Osteocyte (in vitro differentiated cells): ENCODE measurements around the gene PRKN. TPM values are rescaled to one million over a fixed set of nuclear protein-coding genes. Genes with fewer than 3 reads are reported as not detected.

Experiments
- DNase-seq: peaks from one replicate; pipeline ENCODE4 v3.0.0; 2021; ENCODE audit warnings: mixed read lengths; ENCODE audit not compliant: unreplicated experiment; ENCODE audit errors: extremely low spot score
- H3K27ac Mint-ChIP-seq: one replicate; pipeline ENCODE4 v1.8.0; 2021; ENCODE audit warnings: mild to moderate bottlenecking, mixed read lengths; ENCODE audit not compliant: unreplicated experiment
- H3K27me3 Mint-ChIP-seq: one replicate; pipeline ENCODE4 v1.8.0; 2021; ENCODE audit warnings: mixed read lengths; ENCODE audit not compliant: unreplicated experiment
- H3K36me3 Mint-ChIP-seq: one replicate; pipeline ENCODE4 v1.8.0; 2021; ENCODE audit warnings: mixed read lengths; ENCODE audit not compliant: unreplicated experiment
- H3K4me1 Mint-ChIP-seq: one replicate; pipeline ENCODE4 v1.8.0; 2021; ENCODE audit warnings: mixed read lengths; ENCODE audit not compliant: unreplicated experiment
- H3K4me3 Mint-ChIP-seq: one replicate; pipeline ENCODE4 v1.8.0; 2021; ENCODE audit warnings: mild to moderate bottlenecking, moderate library complexity, mixed read lengths; ENCODE audit not compliant: unreplicated experiment
- H3K9me3 Mint-ChIP-seq: one replicate; pipeline ENCODE4 v1.8.0; 2021; ENCODE audit warnings: mixed read lengths; ENCODE audit not compliant: unreplicated experiment
- CTCF ChIP-seq: fragments of 200-600 bp; sonication (generic); IDR thresholded peaks from 2 replicates; pipeline ENCODE4 v1.5.0; 2021; ENCODE audit warnings: antibody characterized with exemption, mild to moderate bottlenecking, moderate library complexity
- total RNA-seq: library from RNA; stranded (reverse); gene quantifications from 2 replicates; pipeline ENCODE4 v1.2.1, GENCODE V29; 2021

The PRKN gene
- total RNA-seq, 1 donor from 2014 or later: 13.4 TPM

GRCh38 chr6:161906571-161906970, 821.0 kb downstream of the PRKN start:
- TF ChIP-seq CTCF: no peak
- no peak overlapping the region for H3K4me3 Mint-ChIP-seq
- H3K27ac Mint-ChIP-seq: no peak overlapping the region
- peaks cover 9% of the 10 kb centered on the region for H3K36me3 Mint-ChIP-seq
- no peak for DNase-seq
- no peaks in the 10 kb centered on the region for H3K4me1 Mint-ChIP-seq
- peaks cover 5% of the 10 kb centered on the region for H3K9me3 Mint-ChIP-seq
- H3K27me3 Mint-ChIP-seq: no peaks in the 10 kb centered on the region

GRCh38 chr6:161903584-161904212, 823.9 kb downstream of the PRKN start:
- DNase-seq: no peak
- peaks cover 3% of the 10 kb centered on the region for H3K36me3 Mint-ChIP-seq
- no peaks in the 10 kb centered on the region for H3K4me1 Mint-ChIP-seq
- no peak for TF ChIP-seq CTCF
- H3K27me3 Mint-ChIP-seq: no peaks in the 10 kb centered on the region
- H3K4me3 Mint-ChIP-seq: no peak overlapping the region
- H3K9me3 Mint-ChIP-seq: peaks cover 5% of the 10 kb centered on the region
- no peak overlapping the region for H3K27ac Mint-ChIP-seq

GRCh38 chr6:161901740-161902426, 825.7 kb downstream of the PRKN start:
- DNase-seq: no peak

GRCh38 chr6:161894436-161894835, 833.1 kb downstream of the PRKN start:
- Mint-ChIP-seq H3K27ac (no peak overlapping the region), H3K4me3 (no peak overlapping the region), H3K4me1 (peaks cover 10% of the 10 kb centered on the region), H3K36me3 (no peaks in the 10 kb centered on the region), H3K27me3 (no peaks in the 10 kb centered on the region), H3K9me3 (no peaks in the 10 kb centered on the region)
- DNase-seq: no peak
- TF ChIP-seq CTCF: no peak

More at GRCh38 chr6:161901740-161902426, 825.7 kb downstream of the PRKN start:
- TF ChIP-seq CTCF: no peak
- Mint-ChIP-seq H3K36me3 (peaks cover 3% of the 10 kb centered on the region), H3K9me3 (peaks cover 5% of the 10 kb centered on the region), H3K27me3 (no peaks in the 10 kb centered on the region), H3K4me3 (no peak overlapping the region), H3K27ac (no peak overlapping the region), H3K4me1 (no peaks in the 10 kb centered on the region)

- H3K9me3 Mint-ChIP-seq: no peaks in the 10 kb centered on the region
Observed at GRCh38 chr6:161891542-161891941, 836.0 kb downstream of the PRKN start.

More at GRCh38 chr6:161891542-161891941, 836.0 kb downstream of the PRKN start:
- Mint-ChIP-seq H3K27ac (no peak overlapping the region), H3K27me3 (no peaks in the 10 kb centered on the region), H3K36me3 (no peaks in the 10 kb centered on the region), H3K4me1 (peaks cover 10% of the 10 kb centered on the region), H3K4me3 (no peak overlapping the region)
- TF ChIP-seq CTCF: no peak
- no peak for DNase-seq
